ENCODE results near the gene PHEX. TPM values are rescaled to one million over a fixed set of nuclear protein-coding genes. Genes with fewer than 3 reads are reported as not detected.

PHEX gene
- total and polyA plus RNA-seq, 2 experiments from 2014 or later: 0.05 to 0.21 TPM

DNA sequence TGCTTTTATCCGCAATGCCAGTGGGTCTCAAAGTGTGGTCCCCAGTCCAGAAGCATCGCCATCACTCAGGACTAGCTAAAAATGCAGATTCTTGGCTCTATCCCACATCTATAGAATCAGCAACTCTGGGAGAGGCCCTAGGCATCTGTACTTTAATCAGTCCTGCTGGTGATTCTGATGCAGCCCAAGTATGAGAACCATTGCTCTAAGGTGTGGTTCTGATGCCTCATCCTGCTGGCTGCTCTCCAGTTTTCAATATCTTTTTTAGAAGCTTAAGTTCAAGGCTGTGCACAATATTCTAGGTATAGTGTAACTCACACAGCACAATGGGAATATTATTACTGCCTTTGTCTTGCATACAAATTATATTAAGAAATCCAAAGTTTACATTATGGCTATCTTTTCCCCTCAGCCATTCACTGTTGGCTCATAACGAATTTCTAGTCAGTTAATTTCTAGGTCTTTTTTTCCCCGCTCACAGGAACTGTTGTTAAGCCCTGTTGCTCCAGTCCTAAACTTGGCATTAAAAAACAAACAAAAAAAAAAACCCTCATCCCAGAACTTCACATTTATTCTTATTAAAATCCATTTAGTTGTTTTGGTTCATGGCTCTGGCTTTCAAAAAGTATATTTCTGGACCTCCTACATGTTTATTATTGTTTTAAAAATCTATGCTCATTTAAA is 109.1 kb downstream of the PHEX start:
- Histone ChIP-seq H3K4me2 (no peak overlapping the region), H3K27me3 (ENCODE audit: insufficient read depth) (no peaks in the 10 kb centered on the region), H3K4me1 (ENCODE audit: insufficient read depth) (no peaks in the 10 kb centered on the region), H3K4me3 (no peak overlapping the region), H4K20me1 (replicated peaks; ENCODE audit: insufficient read depth) (no peaks in the 10 kb centered on the region), H2AFZ (no peak overlapping the region), H3K27ac (ENCODE audit: low read depth) (no peak overlapping the region), H3K79me2 (replicated peaks; ENCODE audit: insufficient read depth) (no peaks in the 10 kb centered on the region), H3K36me3 (ENCODE audit: insufficient read depth) (no peaks in the 10 kb centered on the region), H3F3A (replicated peaks; ENCODE audit: low read depth) (no peaks in the 10 kb centered on the region), H3K9me2 (ENCODE audit: insufficient read depth) (no peaks in the 10 kb centered on the region)
- DNase-seq (ENCODE audit: low spot score) (no peak), ATAC-seq (no peak)
- Mint-ChIP-seq H3K4me3 (no peak overlapping the region), H3K27ac (no peak overlapping the region), H3K27me3 (ENCODE audit: insufficient read depth, low read depth, poor library complexity) (peaks cover 2% of the 10 kb centered on the region), H3K9me3 (no peaks in the 10 kb centered on the region), H3K36me3 (ENCODE audit: low read depth) (no peaks in the 10 kb centered on the region), H3K4me1 (peaks cover 14% of the 10 kb centered on the region)
- TF ChIP-seq CREB1 (CRISPR knock-in tag; IDR thresholded peaks at IDR 0.05; ENCODE audit: low read depth): no peak
- no peak for TF ChIP-seq STAT1 (IDR thresholded peaks at IDR 0.05; ENCODE audit: unreplicated experiment)
- TF ChIP-seq NANOG (IDR thresholded peaks at IDR 0.05; ENCODE audit: borderline replicate concordance): no peak
- no peak for TF ChIP-seq EZH2 (IDR thresholded peaks at IDR 0.05; ENCODE audit: low read depth, unreplicated experiment)

DNA sequence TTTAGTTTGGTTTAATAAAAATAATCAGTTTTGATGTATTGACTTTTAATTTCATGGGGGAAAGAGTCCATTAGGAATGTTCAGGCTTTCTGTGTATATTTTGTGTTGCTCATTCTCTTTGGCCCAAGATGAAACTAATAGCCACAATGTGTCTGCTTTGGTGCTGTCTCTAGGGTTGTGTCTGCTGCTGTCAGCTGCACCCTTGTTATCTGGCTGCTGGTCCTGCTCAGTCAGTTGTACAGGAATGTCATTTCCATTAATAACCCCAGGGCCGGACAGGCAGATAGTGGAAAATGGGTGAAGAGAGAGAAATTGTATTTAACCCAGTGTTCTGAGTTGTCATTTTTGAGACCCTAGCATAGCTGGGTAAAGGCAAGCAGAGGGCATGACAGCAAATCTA is 115.1 kb downstream of the PHEX start:
- no peak for ATAC-seq
- Histone ChIP-seq H3F3A (replicated peaks; ENCODE audit: low read depth) (no peaks in the 10 kb centered on the region), H4K20me1 (replicated peaks; ENCODE audit: insufficient read depth) (no peaks in the 10 kb centered on the region), H2AFZ (no peak overlapping the region), H3K27ac (ENCODE audit: low read depth) (no peak overlapping the region), H3K4me2 (no peak overlapping the region), H3K36me3 (ENCODE audit: insufficient read depth) (no peaks in the 10 kb centered on the region), H3K4me3 (no peak overlapping the region), H3K79me2 (replicated peaks; ENCODE audit: insufficient read depth) (no peaks in the 10 kb centered on the region), H3K4me1 (ENCODE audit: insufficient read depth) (no peaks in the 10 kb centered on the region), H3K27me3 (ENCODE audit: insufficient read depth) (no peaks in the 10 kb centered on the region), H3K9me2 (ENCODE audit: insufficient read depth) (no peaks in the 10 kb centered on the region)
- no peaks in the 10 kb centered on the region for H3K36me3 Mint-ChIP-seq (ENCODE audit: low read depth)
- no peak for TF ChIP-seq EZH2phosphoT487 (IDR thresholded peaks at IDR 0.05; ENCODE audit: unreplicated experiment)
- TF ChIP-seq CREB1 (CRISPR knock-in tag; IDR thresholded peaks at IDR 0.05; ENCODE audit: low read depth): no peak
- no peak for TF ChIP-seq EZH2 (IDR thresholded peaks at IDR 0.05; ENCODE audit: low read depth, unreplicated experiment)
- TF ChIP-seq ZNF331 (CRISPR knock-in tag; IDR thresholded peaks at IDR 0.05; ENCODE audit: low read depth): no peak
- TF ChIP-seq ZNF114 (CRISPR knock-in tag; IDR thresholded peaks at IDR 0.05): no peak
- TF ChIP-seq, protein P1, sequence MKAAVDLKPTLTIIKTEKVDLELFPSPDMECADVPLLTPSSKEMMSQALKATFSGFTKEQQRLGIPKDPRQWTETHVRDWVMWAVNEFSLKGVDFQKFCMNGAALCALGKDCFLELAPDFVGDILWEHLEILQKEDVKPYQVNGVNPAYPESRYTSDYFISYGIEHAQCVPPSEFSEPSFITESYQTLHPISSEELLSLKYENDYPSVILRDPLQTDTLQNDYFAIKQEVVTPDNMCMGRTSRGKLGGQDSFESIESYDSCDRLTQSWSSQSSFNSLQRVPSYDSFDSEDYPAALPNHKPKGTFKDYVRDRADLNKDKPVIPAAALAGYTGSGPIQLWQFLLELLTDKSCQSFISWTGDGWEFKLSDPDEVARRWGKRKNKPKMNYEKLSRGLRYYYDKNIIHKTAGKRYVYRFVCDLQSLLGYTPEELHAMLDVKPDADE (IDR thresholded peaks at IDR 0.05): no peak
- no peak for TF ChIP-seq POLR2AphosphoS5 (IDR thresholded peaks at IDR 0.05; ENCODE audit: low read depth)
- no peak for TF ChIP-seq STAT1 (IDR thresholded peaks at IDR 0.05; ENCODE audit: unreplicated experiment)
- TF ChIP-seq, protein P2, sequence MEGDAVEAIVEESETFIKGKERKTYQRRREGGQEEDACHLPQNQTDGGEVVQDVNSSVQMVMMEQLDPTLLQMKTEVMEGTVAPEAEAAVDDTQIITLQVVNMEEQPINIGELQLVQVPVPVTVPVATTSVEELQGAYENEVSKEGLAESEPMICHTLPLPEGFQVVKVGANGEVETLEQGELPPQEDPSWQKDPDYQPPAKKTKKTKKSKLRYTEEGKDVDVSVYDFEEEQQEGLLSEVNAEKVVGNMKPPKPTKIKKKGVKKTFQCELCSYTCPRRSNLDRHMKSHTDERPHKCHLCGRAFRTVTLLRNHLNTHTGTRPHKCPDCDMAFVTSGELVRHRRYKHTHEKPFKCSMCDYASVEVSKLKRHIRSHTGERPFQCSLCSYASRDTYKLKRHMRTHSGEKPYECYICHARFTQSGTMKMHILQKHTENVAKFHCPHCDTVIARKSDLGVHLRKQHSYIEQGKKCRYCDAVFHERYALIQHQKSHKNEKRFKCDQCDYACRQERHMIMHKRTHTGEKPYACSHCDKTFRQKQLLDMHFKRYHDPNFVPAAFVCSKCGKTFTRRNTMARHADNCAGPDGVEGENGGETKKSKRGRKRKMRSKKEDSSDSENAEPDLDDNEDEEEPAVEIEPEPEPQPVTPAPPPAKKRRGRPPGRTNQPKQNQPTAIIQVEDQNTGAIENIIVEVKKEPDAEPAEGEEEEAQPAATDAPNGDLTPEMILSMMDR (conservative IDR thresholded peaks at IDR 0.05; ENCODE audit: low read depth in 2 of 2): no peak
- no peak for TF ChIP-seq NANOG (IDR thresholded peaks at IDR 0.05; ENCODE audit: borderline replicate concordance)
- no peaks in the 10 kb centered on the region; the same call in 2 of the 3 replicates for H3K9me3 Mint-ChIP-seq
- DNase-seq (ENCODE audit: low spot score): no peak
- H3K4me1 Mint-ChIP-seq: no peaks in the 10 kb centered on the region
- H3K4me3 Mint-ChIP-seq: no peak overlapping the region
- no peak overlapping the region for H3K27ac Mint-ChIP-seq
- peaks cover 1% of the 10 kb centered on the region for H3K27me3 Mint-ChIP-seq (ENCODE audit: insufficient read depth, low read depth, poor library complexity)
